Measurements from ENCODE around the gene UGT1A6. TPM values are rescaled to one million over a fixed set of nuclear protein-coding genes. Genes with fewer than 3 reads are reported as not detected.

UGT1A6 gene
- total RNA-seq, 1 experiment from 2014 or later, result not detected

- TF ChIP-seq AFF4 (CRISPR knock-in tag; IDR thresholded peaks at IDR 0.05; ENCODE audit: borderline replicate concordance) (no peak), CBFB (CRISPR knock-in tag; IDR thresholded peaks at IDR 0.05; ENCODE audit: low read depth) (no peak), IRF1 (CRISPR knock-in tag; IDR thresholded peaks at IDR 0.05) (no peak), CREM (CRISPR knock-in tag; IDR thresholded peaks at IDR 0.05) (no peak), HMGA2 (CRISPR knock-in tag; IDR thresholded peaks at IDR 0.05) (no peak), E2F1 (CRISPR knock-in tag; IDR thresholded peaks at IDR 0.05) (no peak), ZNF138 (CRISPR knock-in tag; conservative IDR thresholded peaks at IDR 0.05) (no peak), STAT6 (CRISPR knock-in tag; conservative IDR thresholded peaks at IDR 0.05; ENCODE audit: low read depth) (no peak), ZNF423 (CRISPR knock-in tag; IDR thresholded peaks at IDR 0.05) (no peak), ZNF416 (CRISPR knock-in tag; IDR thresholded peaks at IDR 0.05) (no peak), ZSCAN18 (CRISPR knock-in tag; IDR thresholded peaks at IDR 0.05) (no peak), JAZF1 (CRISPR knock-in tag; IDR thresholded peaks at IDR 0.05) (no peak), ATF1 (CRISPR knock-in tag; IDR thresholded peaks at IDR 0.05) (no peak)
These were observed 81.2 kb downstream of the UGT1A6 start (continued) for GRCh38 chr2:233773854-233774253.

GRCh38 chr2:233775414-233775813 lies 82.7 kb downstream of the UGT1A6 start:
- Mint-ChIP-seq H3K27ac (no peak overlapping the region), H3K27me3 (ENCODE audit: low read depth) (no peaks in the 10 kb centered on the region), H3K4me3 (no peak overlapping the region), H3K9me3 (peaks cover 47% of the 10 kb centered on the region), H3K36me3 (peaks cover 8% of the 10 kb centered on the region), H3K4me1 (no peaks in the 10 kb centered on the region)
- DNase-seq (ENCODE audit: low spot score) (no peak), ATAC-seq (no peak)
- CTCF ChIA-PET, result interaction anchor here (1.0 kb wide), 1 partner anchor 82 kb away, joined by 3 read pairs; no protein-coding TSS in a partner anchor
- POLR2A ChIA-PET, result no interaction called here
- TF ChIP-seq CTCF (IDR thresholded peaks at IDR 0.05), result no peak
- no peak for TF ChIP-seq CDX4 (CRISPR knock-in tag; IDR thresholded peaks at IDR 0.05; ENCODE audit: borderline replicate concordance)
- TF ChIP-seq ZBTB43 (CRISPR knock-in tag; IDR thresholded peaks at IDR 0.05), result no peak
- TF ChIP-seq PRRX2 (CRISPR knock-in tag; IDR thresholded peaks at IDR 0.05), result no peak
- no peak for TF ChIP-seq HMGXB4 (CRISPR knock-in tag; IDR thresholded peaks at IDR 0.05)
- TF ChIP-seq ZBTB21 (CRISPR knock-in tag; IDR thresholded peaks at IDR 0.05; ENCODE audit: borderline replicate concordance), result no peak
- TF ChIP-seq JUN (CRISPR knock-in tag; IDR thresholded peaks at IDR 0.05), result no peak
- TF ChIP-seq ZNF219 (CRISPR knock-in tag; IDR thresholded peaks at IDR 0.05; ENCODE audit: borderline replicate concordance), result no peak
- TF ChIP-seq ELF4 (CRISPR knock-in tag; IDR thresholded peaks at IDR 0.05; ENCODE audit: low read depth), result no peak
